Measurements from ENCODE around the gene THRA. TPM values are rescaled to one million over a fixed set of nuclear protein-coding genes. Genes with fewer than 3 reads are reported as not detected.
A peak's percentile ranks its signal among the peaks of the same experiment; 100 is the strongest.

The THRA gene
- total RNA-seq, 1 donor from 2014 or later: 17.6 TPM

DNA sequence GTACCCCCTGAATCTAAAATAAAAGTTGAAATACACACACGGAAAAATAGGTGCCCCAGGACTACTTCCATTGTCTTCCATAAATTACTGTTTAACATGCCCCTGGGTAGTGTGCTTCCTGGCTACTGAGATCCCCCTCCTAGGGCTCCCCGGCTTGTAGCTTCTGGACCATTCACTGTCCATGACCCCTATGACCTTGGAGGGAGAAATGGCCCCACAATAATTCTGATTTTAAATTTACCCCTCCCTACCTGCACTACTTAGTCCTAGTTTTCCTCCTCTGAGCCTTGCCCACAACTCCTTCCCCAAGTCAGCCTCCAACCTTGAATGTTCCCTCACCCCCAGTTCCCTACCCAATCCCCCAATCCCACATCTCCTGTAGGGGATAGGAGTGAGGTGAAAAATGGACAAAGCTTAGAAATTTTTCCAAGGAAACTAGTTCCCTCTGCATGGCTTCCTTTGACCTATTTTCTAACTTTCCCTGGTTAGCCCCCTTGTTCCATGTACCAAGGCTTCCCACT is 49.5 kb downstream of the THRA start:
- DNase-seq: no peak
- peak overlapping the region; percentile 75 for H3K4me3 Mint-ChIP-seq (ENCODE audit: unreplicated experiment)
- H3K4me1 Mint-ChIP-seq (ENCODE audit: low read depth, unreplicated experiment): peaks cover 42% of the 10 kb centered on the region
- H3K27ac Mint-ChIP-seq (ENCODE audit: unreplicated experiment): peak overlapping the region; percentile 49
- H3K9me3 Mint-ChIP-seq (ENCODE audit: unreplicated experiment): peaks cover 5% of the 10 kb centered on the region
- H3K27me3 Mint-ChIP-seq (ENCODE audit: unreplicated experiment): peaks cover 7% of the 10 kb centered on the region
- H3K36me3 Mint-ChIP-seq (ENCODE audit: unreplicated experiment): no peaks in the 10 kb centered on the region
- TF ChIP-seq, protein P1, sequence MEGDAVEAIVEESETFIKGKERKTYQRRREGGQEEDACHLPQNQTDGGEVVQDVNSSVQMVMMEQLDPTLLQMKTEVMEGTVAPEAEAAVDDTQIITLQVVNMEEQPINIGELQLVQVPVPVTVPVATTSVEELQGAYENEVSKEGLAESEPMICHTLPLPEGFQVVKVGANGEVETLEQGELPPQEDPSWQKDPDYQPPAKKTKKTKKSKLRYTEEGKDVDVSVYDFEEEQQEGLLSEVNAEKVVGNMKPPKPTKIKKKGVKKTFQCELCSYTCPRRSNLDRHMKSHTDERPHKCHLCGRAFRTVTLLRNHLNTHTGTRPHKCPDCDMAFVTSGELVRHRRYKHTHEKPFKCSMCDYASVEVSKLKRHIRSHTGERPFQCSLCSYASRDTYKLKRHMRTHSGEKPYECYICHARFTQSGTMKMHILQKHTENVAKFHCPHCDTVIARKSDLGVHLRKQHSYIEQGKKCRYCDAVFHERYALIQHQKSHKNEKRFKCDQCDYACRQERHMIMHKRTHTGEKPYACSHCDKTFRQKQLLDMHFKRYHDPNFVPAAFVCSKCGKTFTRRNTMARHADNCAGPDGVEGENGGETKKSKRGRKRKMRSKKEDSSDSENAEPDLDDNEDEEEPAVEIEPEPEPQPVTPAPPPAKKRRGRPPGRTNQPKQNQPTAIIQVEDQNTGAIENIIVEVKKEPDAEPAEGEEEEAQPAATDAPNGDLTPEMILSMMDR (IDR thresholded peaks at IDR 0.05; ENCODE audit: partially characterized antibody, unreplicated experiment): no peak

DNA sequence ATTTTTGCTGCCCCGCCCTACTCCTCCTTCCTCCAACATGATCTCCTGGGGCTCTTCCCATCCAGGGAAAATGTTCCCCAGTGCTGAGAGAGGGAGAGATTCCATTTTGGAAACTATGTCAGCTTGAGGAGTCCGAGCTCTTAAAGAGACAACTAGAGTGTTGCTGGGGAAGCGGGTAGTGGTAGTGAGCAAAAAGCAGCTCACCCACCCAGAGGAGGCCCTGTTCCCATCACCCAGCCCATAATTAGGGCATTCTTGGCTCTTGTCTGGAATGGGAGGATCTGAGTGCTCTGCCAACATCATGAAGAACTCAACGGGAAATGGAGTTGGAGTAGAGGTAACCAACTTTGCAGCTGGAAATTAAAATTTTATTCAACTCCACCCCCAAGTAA is 49.9 kb downstream of the THRA start:
- no peaks in the 10 kb centered on the region for H3K36me3 Mint-ChIP-seq (ENCODE audit: unreplicated experiment)
- peaks cover 5% of the 10 kb centered on the region for H3K9me3 Mint-ChIP-seq (ENCODE audit: unreplicated experiment)
- peak overlapping the region; percentile 49 for H3K27ac Mint-ChIP-seq (ENCODE audit: unreplicated experiment)
- TF ChIP-seq, protein P1 (IDR thresholded peaks at IDR 0.05; ENCODE audit: partially characterized antibody, unreplicated experiment): no peak
- no peak for DNase-seq
- peak overlapping the region; percentile 75 for H3K4me3 Mint-ChIP-seq (ENCODE audit: unreplicated experiment)
- H3K4me1 Mint-ChIP-seq (ENCODE audit: low read depth, unreplicated experiment): peaks cover 39% of the 10 kb centered on the region
- H3K27me3 Mint-ChIP-seq (ENCODE audit: unreplicated experiment): peaks cover 7% of the 10 kb centered on the region

DNA sequence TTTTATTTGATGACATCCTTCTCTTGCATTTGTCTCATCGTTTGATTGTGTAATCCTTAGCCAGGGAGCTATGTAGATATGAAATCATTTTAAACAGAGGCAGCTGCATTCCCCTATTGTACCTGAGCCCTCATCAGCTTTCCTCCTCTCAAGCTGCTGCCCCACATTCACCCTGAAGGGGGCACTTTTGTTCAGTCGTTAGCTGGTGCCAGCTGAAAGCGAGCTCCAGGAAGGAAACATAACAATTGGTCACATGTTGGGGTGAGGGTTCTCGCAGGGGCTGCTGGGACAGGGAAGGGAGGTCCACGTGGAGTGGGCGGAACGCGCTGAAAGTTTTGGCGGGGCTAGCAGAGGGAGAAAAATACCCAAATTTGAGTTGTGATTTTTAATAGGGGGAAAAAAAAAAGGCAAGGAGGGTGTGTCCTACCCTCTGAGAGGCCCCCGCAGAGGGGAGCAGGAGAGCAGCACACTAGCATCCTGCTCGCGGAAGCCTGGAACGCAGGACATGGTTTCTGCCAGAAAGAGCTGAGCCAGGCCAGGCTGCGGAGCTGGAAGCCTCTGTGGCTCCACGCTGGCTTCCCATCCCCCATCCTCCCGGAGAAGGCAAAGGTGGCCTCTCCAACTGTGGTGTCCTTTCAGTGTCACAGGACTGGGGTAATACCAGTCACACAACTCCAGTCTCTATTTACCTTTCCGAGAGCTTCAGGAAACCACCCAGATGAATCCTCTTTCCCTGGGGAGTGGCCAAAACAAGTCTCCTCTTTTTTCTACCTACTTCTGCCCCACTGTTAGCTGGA is 50.5 kb downstream of the THRA start:
- H3K4me3 Mint-ChIP-seq (ENCODE audit: unreplicated experiment): peak overlapping the region; percentile 84
- no peaks in the 10 kb centered on the region for H3K36me3 Mint-ChIP-seq (ENCODE audit: unreplicated experiment)
- TF ChIP-seq, protein P1 (IDR thresholded peaks at IDR 0.05; ENCODE audit: partially characterized antibody, unreplicated experiment): peak; percentile 76
- DNase-seq: peak; percentile 89
- peak overlapping the region; percentile 70 for H3K27ac Mint-ChIP-seq (ENCODE audit: unreplicated experiment)
- peaks cover 5% of the 10 kb centered on the region for H3K9me3 Mint-ChIP-seq (ENCODE audit: unreplicated experiment)
- H3K27me3 Mint-ChIP-seq (ENCODE audit: unreplicated experiment): peaks cover 7% of the 10 kb centered on the region
- H3K4me1 Mint-ChIP-seq (ENCODE audit: low read depth, unreplicated experiment): peaks cover 39% of the 10 kb centered on the region

DNA sequence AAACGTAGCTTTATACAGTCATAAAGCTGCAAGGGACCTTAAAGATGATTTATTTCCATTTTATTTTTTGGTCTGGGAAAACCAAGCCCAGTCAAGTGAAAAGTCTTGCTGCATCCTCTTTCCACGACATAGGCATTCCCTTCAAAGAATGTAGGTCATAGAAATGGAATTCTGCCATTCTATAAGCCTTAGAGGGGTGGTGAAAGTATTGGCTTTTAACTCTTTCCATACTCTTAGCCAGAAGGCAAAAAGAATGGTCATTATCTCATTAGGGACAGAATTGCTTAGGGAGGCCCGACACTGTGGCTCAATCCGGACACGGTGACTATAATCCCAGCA is 51.1 kb downstream of the THRA start:
- no peak for DNase-seq
- TF ChIP-seq, protein P1 (IDR thresholded peaks at IDR 0.05; ENCODE audit: partially characterized antibody, unreplicated experiment): no peak
- Mint-ChIP-seq H3K9me3 (ENCODE audit: unreplicated experiment) (peaks cover 5% of the 10 kb centered on the region), H3K4me3 (ENCODE audit: unreplicated experiment) (peak overlapping the region; percentile 84), H3K27ac (ENCODE audit: unreplicated experiment) (peak overlapping the region; percentile 70), H3K27me3 (ENCODE audit: unreplicated experiment) (peaks cover 7% of the 10 kb centered on the region), H3K4me1 (ENCODE audit: low read depth, unreplicated experiment) (peaks cover 39% of the 10 kb centered on the region), H3K36me3 (ENCODE audit: unreplicated experiment) (no peaks in the 10 kb centered on the region)

DNA sequence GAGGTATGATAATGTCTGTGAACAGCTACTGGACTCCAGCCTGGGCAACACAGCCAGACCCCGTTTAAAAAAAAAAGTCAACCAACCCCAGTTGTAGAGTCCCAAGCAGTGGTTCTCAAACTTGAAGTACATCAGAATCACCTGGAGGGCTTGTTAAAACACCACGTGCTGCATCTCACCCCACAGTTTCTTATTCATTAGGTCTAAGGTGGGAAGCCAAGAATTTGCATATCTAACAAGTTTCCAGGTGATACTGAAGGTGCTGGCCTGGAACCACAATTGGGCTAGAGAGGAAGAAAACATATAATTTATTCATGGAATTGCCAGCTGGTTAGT is 52.3 kb downstream of the THRA start:
- TF ChIP-seq, protein P1 (IDR thresholded peaks at IDR 0.05; ENCODE audit: partially characterized antibody, unreplicated experiment): no peak
- no peak for DNase-seq
- Mint-ChIP-seq H3K4me3 (ENCODE audit: unreplicated experiment) (no peak overlapping the region), H3K4me1 (ENCODE audit: low read depth, unreplicated experiment) (peaks cover 32% of the 10 kb centered on the region), H3K27me3 (ENCODE audit: unreplicated experiment) (peaks cover 7% of the 10 kb centered on the region), H3K27ac (ENCODE audit: unreplicated experiment) (no peak overlapping the region), H3K9me3 (ENCODE audit: unreplicated experiment) (peaks cover 5% of the 10 kb centered on the region), H3K36me3 (ENCODE audit: unreplicated experiment) (no peaks in the 10 kb centered on the region)

Data from glutamatergic neuron (in vitro differentiated cells).